Aorta (tissue), 5 donors: ENCODE results near the gene LOXL1. TPM values are rescaled to one million over a fixed set of nuclear protein-coding genes. Genes with fewer than 3 reads are reported as not detected.

Experiments
- ATAC-seq: fragments of 200-7000 bp; cut with Tn5 transposase; one replicate; pipeline ENCODE4 v1.9.1; 2022; ENCODE audit warnings: moderate library complexity; ENCODE audit not compliant: low FRiP score
- DNase-seq, 2 donors: peaks; one replicate each; pipeline ENCODE4 v3.0.0-alpha.2; 2020
- H3K27ac ChIP-seq, 2 donors: one replicate each; pipeline ENCODE4 v1.5.1; 2013; ENCODE audit warnings: low read length in 2 of 2, mild to moderate bottlenecking in 2 of 2, moderate library complexity in 2 of 2, control low read depth in 1 of 2, inconsistent platforms in 1 of 2, low read depth in 1 of 2
- H3K27me3 ChIP-seq, 2 donors: one replicate each; pipeline ENCODE4 v1.6.1; 2013; ENCODE audit warnings: control low read depth in 1 of 2, low read length in 1 of 2, mild to moderate bottlenecking in 1 of 2, moderate library complexity in 1 of 2; ENCODE audit not compliant: insufficient read depth in 2 of 2, control insufficient read depth in 1 of 2
- H3K36me3 ChIP-seq, 2 donors: one replicate each; pipeline ENCODE4 v1.6.1; 2013; ENCODE audit warnings: control low read depth in 1 of 2, low read length in 1 of 2, mild to moderate bottlenecking in 1 of 2; ENCODE audit not compliant: insufficient read depth in 2 of 2, control insufficient read depth in 1 of 2
- H3K4me1 ChIP-seq, 2 donors: one replicate each; pipeline ENCODE4 v1.6.1; 2013; ENCODE audit warnings: low read length in 2 of 2, control low read depth in 1 of 2, mild to moderate bottlenecking in 1 of 2, moderate library complexity in 1 of 2; ENCODE audit not compliant: insufficient read depth in 2 of 2, control insufficient read depth in 1 of 2
- H3K4me3 ChIP-seq, 2 donors: one replicate each; pipeline ENCODE4 v1.5.1; 2013; ENCODE audit warnings: low read length in 2 of 2, control low read depth in 1 of 2, mild to moderate bottlenecking in 1 of 2
- H3K9me3 ChIP-seq: one replicate; pipeline ENCODE4 v1.6.1; 2013; ENCODE audit warnings: mild to moderate bottlenecking, low read length; ENCODE audit not compliant: control insufficient read depth
- WGBS, 2 donors: extraction: QIAGEN DNeasy Blood & Tissue Kit; methylation state at CpG; one replicate each; pipeline ENCODE4 v1.1.7; 2013; 5-methylcytosine and 5-hydroxymethylcytosine counted together
- intact Hi-C, 2 donors: fragments of 100-400 bp; cut with DNase I; formaldehyde crosslinking; loops; one replicate each; pipeline versions ENCODE4 v1.14.2 to v1.15.0; 2022
- polyA plus RNA-seq, 2 donors: library from polyadenylated mRNA; stranded (reverse); fragments of 200-250 nt; gene quantifications; one replicate each; pipeline ENCODE4 v1.2.3, GENCODE V29; 2013
- total RNA-seq, 2 donors: library from RNA; stranded (reverse); fragmentation: NEBNext Ultra II Directional; extraction: Animal tissue kit (Norgen Biotek cat#: 25700); gene quantifications; one replicate each; pipeline ENCODE4 v1.2.1, GENCODE V29; 2021
- donor health status: healthy with polysubstance abuse.
- donor health status: Bipolar disorder and iron deficiency.
- donor health status: DM: no; HTN: no; CAD: no.
- donor health status: DM: no; HTN: no; CAD: no.
- donor health status: DM: yes; HTN: yes; CAD: no.

Gene LOXL1
- total and polyA plus RNA-seq, 4 donors, result 49.0 to 138 (median 112) TPM

DNA sequence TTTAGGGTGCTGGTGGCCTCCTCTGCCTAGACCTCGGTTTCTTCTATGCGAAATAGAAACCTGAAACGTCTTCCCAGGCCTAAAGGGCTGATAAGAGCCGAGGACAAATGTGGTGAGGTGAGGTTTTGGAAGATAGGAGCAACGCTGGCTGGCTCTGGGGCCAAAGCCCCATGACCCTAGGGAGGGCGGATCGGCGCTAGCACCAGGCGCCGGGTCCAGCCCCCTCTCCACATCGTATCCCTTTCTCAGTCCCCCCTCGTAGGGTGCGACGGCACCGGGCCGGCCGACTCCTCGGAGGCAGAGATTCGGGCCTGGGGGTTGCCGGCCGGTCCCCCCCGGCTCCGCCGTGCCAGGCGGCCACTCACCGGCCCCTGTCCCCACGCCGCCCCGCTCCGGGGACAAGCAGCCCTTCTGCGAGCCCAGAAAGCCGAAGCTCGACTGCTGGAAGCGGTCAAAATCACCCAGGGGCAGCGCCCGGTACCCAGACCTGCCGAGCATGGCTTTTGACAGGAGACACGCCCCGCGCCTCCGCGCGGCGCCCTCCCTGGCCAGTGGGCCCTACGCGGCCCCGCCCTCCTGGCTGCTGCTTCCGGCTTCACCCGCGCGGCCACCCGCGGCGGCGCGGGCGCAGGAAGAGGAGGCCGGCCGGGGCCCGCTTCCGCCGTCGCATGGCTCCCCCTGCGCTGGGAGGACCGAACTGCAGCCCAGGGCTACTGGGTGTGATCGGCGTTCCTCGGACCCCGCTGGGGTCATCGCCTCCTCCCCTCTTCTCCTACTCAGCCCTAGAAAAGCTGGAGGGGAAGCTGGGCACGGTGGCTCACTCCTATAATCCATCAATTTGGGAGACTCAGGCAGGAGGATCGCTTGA, 65.7 kb downstream of the LOXL1 start, which contains the start of gene STOML1:
Gene STOML1, minus strand, starts transcription at position 570 of the 868 bp plus-strand sequence. Its CDS starts 72 bp downstream, at position 498.
- DNase-seq (peak; percentile 96 to 99), ATAC-seq (peak; percentile 92)
- H3K27ac ChIP-seq, result peak within 1 kb of the TSS; percentile 30 to 86
- no peaks in the 10 kb centered on the region for H3K9me3 ChIP-seq
- peak within 1 kb of the TSS; percentile 57 to 85 for H3K4me3 ChIP-seq
- no peaks in the 10 kb centered on the region for H3K36me3 ChIP-seq
- WGBS, 2 donors, result 0 to 1% methylated on average over 61 to 72 of the region's 72 CpGs
- H3K4me1 ChIP-seq, result no peaks in the 10 kb centered on the region
- intact Hi-C loops, result loop anchor here in 1 of 2 donors (2.0 to 5.0 kb wide), 3 partner anchors 49 to 325 kb away; partner anchors contain the start of gene LOXL1
- no peaks in the 10 kb centered on the region for H3K27me3 ChIP-seq

DNA sequence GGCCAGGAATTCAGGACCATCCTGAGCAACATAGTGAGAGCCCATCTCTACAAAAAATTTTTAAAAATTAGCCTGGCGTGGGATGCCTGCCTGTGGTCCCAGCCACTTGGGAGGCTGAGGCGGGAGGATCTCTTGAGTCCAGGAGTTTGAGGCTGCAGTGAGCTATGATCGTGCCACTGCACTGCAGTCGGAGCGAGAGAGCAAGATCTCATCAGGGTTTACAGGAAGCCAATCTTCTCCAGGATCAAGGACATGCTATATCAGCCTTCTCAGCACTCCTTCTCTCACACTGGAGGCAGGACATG, 66.3 kb downstream of the LOXL1 start:
- Histone ChIP-seq H3K4me3 (no peak overlapping the region), H3K4me1 (no peaks in the 10 kb centered on the region), H3K36me3 (no peaks in the 10 kb centered on the region), H3K27me3 (no peaks in the 10 kb centered on the region), H3K27ac (peak overlapping the region in 1 of 2 donors; percentile 31), H3K9me3 (no peaks in the 10 kb centered on the region)
- 73 to 83% methylated on average over 5 of the region's 5 CpGs for WGBS, 2 donors
- ATAC-seq (no peak), DNase-seq (no peak)
- intact Hi-C loops, result loop anchor here in 1 of 2 donors (5.0 kb wide), 2 partner anchors 65 to 325 kb away; partner anchors contain the start of gene LOXL1

DNA sequence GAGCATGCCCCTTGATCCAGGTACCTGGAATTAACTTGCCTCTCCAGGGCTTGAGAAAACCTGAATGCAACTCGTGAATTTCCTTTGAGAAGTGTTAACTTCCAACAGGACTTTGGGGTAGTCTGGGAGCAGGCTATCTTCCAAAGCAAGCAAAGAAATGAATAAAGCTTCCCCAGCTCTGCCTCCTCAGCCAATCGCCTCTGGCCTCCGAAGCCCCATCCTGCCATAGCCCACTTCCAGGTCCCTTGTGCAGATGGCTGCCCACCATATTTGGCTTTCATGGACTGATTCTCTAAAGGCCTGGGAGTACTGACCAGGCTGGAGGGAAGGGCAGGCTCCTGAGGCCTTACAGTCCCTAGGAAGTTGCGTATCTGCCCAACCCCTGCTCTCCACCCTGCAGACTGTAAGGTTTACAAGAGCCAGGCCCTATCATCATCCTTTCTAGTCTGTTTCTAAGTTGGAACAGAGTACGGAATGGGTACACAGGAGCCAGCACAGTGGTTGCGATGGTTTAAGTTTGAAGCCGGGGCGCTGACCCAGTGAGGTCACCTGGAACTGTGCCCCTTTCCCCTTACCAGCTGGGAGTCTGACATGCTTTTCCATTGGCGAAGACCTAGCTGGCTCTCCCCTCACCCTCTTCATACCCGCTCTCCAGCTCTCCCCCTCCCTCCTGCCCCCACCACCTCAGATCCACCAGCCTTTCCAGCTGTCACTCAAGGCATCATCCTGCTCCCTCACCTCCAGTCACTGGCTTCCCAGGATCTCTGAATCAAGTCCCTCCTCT, 67.1 kb downstream of the LOXL1 start:
- ATAC-seq, result no peak
- Histone ChIP-seq H3K9me3 (no peaks in the 10 kb centered on the region), H3K27ac (peak overlapping the region in 1 of 2 donors; percentile 45), H3K27me3 (no peaks in the 10 kb centered on the region), H3K36me3 (peaks cover 0 to 3% of the 10 kb centered on the region in 2 donors), H3K4me3 (no peak overlapping the region), H3K4me1 (no peaks in the 10 kb centered on the region)
- WGBS, 2 donors, result 76 to 81% methylated on average over 10 of the region's 10 CpGs
- intact Hi-C loops, result loop anchor here in 1 of 2 donors (5.0 kb wide), 2 partner anchors 66 to 324 kb away; partner anchors contain the start of gene LOXL1
- peak in 1 of 2 donors; percentile 56 for DNase-seq

DNA sequence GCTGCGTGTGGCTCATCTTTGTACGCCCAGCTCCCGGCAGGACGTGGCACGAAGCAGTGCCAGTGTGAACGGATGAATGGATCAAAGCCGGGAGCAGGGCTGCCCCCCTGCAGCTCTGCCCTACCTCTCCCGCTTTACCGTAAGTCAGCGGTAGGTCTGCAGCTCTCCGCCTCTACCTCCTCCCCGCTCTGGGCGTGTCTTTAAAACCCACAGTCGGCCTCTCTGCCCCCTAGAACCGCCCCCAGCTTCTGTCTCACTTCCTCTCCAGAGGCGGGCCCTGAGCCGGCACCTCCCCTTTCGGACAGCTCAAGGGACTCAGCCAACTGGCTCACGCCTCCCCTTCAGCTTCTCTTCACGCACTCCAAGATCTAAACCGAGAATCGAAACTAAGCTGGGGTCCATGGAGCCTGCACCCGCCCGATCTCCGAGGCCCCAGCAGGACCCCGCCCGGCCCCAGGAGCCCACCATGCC, 68.2 kb downstream of the LOXL1 start, which contains the start of gene PML:
Gene PML, plus strand, starts transcription at position 304 of the 471 bp plus-strand sequence. Its CDS starts 97 bp downstream, at position 401.
- H3K27ac ChIP-seq, result peak within 1 kb of the TSS; percentile 21 to 45
- intact Hi-C loops, result loop anchor here in 1 of 2 donors (5.0 kb wide), 2 partner anchors 67 to 323 kb away; partner anchors contain the start of gene LOXL1
- peak; percentile 91 for ATAC-seq
- H3K27me3 ChIP-seq, result no peaks in the 10 kb centered on the region
- H3K4me1 ChIP-seq, result no peaks in the 10 kb centered on the region
- H3K9me3 ChIP-seq, result no peaks in the 10 kb centered on the region
- peak within 1 kb of the TSS; percentile 83 to 87 for H3K4me3 ChIP-seq
- 0 to 1% methylated on average over 27 of the region's 27 CpGs for WGBS, 2 donors
- H3K36me3 ChIP-seq, result peaks cover 2 to 3% of the 10 kb centered on the region in 2 donors
- DNase-seq, result peak; percentile 98 to 99

DNA sequence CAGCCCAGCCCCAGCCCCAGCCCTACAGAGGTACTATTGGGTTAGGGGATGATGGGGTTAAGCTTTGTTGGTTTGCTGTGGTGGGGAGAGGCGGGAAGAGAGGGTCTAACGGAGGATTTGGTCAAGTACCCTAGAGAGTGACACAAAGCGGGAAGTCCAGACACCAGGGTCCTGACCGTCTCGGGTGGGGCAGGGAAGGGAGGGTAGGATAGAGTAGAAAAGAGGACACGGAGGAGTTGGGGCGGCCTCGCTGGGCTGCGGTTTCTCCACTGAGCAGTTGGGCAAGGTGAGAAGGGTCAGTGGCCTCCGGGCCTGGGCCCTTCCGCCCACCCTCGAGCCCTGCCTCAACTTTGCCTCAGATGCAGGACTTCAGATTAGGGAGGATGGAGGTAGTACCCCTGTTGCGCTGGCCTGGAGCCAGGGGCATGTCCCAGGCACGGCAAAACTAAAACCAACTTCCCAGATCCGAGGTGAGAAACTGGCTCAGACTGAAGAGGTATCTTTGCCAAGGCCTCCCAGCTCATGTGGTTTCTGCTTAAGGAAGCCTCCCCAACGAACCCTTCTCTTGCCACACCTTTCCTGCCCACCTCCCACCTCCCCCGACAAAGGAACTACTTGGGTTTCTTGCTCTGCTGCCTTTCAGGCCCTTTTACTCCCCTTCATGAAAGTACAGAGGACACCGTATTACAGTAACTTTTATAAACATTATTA, 68.8 kb downstream of the LOXL1 start:
- Histone ChIP-seq H3K27me3 (no peaks in the 10 kb centered on the region), H3K4me1 (no peaks in the 10 kb centered on the region), H3K36me3 (peaks cover 2 to 3% of the 10 kb centered on the region in 2 donors), H3K9me3 (no peaks in the 10 kb centered on the region), H3K4me3 (peak overlapping the region; percentile 70 to 87), H3K27ac (peak overlapping the region; percentile 21 to 42)
- 0 to 1% methylated on average over 18 of the region's 18 CpGs for WGBS, 2 donors
- intact Hi-C loops, result loop anchor here in 1 of 2 donors (5.0 kb wide), 2 partner anchors 68 to 322 kb away; partner anchors contain the start of gene LOXL1
- peak in 1 of 2 donors; percentile 79 for DNase-seq
- ATAC-seq, result peak; percentile 3

DNA sequence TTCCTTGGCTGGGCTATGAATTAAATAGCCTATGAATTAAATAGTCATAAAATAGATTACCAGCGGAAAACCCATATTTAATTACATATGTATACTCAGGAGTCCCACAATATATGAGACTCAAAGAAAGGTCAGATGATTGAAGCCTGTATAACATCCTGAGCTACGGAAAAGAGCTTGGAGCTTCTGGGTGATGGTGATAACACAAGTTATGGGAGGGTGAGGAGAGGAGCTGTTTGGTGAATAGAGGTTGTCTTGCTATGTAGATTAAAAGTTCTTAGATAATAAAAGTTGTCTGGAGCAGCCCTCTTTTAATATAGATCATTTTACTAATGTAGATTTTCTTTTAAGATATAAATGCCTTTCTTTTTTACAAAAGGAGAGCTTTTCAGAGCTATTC, 70.0 kb downstream of the LOXL1 start:
- Histone ChIP-seq H3K4me3 (no peak overlapping the region), H3K9me3 (no peaks in the 10 kb centered on the region), H3K27ac (no peak overlapping the region), H3K36me3 (peaks cover 2 to 3% of the 10 kb centered on the region in 2 donors), H3K4me1 (no peaks in the 10 kb centered on the region), H3K27me3 (no peaks in the 10 kb centered on the region)
- 42 to 43% methylated on average over 2 of the region's 2 CpGs for WGBS, 2 donors
- intact Hi-C loops, result no loop called here
- no peak for ATAC-seq
- no peak for DNase-seq

DNA sequence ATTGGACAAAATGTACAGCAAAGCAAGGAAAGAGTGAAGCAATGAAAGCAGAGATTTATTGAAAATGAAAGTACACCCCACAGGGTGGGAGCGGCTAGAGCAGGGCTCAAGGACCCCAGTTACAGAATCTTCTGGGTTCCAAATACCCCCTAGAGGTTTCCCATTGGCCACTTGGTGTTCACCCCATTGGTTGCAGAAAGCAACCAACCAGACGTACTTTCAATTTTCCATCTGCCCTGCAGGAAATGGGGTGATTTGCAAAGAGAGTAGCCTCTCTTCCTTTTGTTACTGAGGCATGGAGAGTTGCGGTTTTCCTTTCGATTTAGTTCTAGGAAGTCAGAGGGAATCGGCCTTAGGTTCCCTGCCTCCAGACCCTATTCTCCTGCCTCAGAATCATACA, 70.7 kb downstream of the LOXL1 start:
- Histone ChIP-seq H3K9me3 (no peaks in the 10 kb centered on the region), H3K27ac (no peak overlapping the region), H3K36me3 (peaks cover 2 to 3% of the 10 kb centered on the region in 2 donors), H3K4me1 (no peaks in the 10 kb centered on the region), H3K27me3 (no peaks in the 10 kb centered on the region), H3K4me3 (no peak overlapping the region)
- intact Hi-C loops, result no loop called here
- ATAC-seq (no peak), DNase-seq (no peak)
- WGBS, 2 donors, result 58 to 65% methylated on average over 5 of the region's 5 CpGs

DNA sequence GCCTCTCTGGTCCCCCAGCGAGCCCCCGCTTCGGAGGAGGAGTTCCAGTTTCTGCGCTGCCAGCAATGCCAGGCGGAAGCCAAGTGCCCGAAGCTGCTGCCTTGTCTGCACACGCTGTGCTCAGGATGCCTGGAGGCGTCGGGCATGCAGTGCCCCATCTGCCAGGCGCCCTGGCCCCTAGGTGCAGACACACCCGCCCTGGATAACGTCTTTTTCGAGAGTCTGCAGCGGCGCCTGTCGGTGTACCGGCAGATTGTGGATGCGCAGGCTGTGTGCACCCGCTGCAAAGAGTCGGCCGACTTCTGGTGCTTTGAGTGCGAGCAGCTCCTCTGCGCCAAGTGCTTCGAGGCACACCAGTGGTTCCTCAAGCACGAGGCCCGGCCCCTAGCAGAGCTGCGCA, 71.7 kb downstream of the LOXL1 start:
- H3K4me3 ChIP-seq, result no peak overlapping the region
- H3K4me1 ChIP-seq, result no peaks in the 10 kb centered on the region
- 96% methylated on average over 27 of the region's 27 CpGs for WGBS, 2 donors
- peaks cover 2 to 3% of the 10 kb centered on the region in 2 donors for H3K36me3 ChIP-seq
- H3K27ac ChIP-seq, result no peak overlapping the region
- no peaks in the 10 kb centered on the region for H3K27me3 ChIP-seq
- ATAC-seq (no peak), DNase-seq (no peak)
- intact Hi-C loops, result no loop called here
- no peaks in the 10 kb centered on the region for H3K9me3 ChIP-seq
